Activated gamma-delta T cell (primary cell): Measurements from ENCODE around the gene IDI2.

ENCODE experiments used
- DNase-seq: peaks from one replicate; lab custom pipeline; 2025; lab: John Stamatoyannopoulos, UW

Gene IDI2

DNA sequence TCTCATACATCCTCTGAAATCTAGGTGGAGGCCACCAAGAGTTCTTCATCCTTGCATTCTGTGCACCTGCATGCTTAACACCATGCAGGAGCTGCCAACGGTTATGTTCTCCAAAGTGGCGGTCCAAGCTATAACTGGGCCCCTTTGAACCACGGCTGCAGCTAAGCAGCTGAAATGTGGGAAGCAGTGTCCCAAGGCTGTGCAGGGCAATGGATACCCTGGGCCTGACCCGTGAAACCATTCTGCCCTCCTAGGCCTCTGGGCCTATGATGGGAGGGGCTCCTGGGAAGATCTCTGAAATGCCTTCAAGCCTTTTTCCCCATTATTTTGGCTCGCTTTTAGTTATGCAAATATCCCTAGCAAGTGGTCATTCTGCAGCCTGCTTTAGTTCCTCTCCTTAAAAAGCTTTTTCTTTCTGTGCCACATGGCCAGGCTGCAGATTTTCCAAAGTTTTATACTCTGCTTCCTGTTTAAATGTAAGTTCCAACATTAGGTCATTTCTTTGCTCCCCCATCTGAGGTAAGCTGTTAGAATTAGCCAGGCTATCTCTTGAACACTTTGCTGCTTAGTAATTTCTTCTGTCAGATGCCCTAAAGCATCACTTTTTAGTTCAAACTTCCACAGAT, 45.1 kb downstream of the IDI2 start:
- no peak for DNase-seq

- DNase-seq = no peak
These were observed 46.7 kb downstream of the IDI2 start for GRCh38 chr10:978826-979421.

- DNase-seq = no peak
These were observed 49.3 kb downstream of the IDI2 start for GRCh38 chr10:976316-976715.

DNA sequence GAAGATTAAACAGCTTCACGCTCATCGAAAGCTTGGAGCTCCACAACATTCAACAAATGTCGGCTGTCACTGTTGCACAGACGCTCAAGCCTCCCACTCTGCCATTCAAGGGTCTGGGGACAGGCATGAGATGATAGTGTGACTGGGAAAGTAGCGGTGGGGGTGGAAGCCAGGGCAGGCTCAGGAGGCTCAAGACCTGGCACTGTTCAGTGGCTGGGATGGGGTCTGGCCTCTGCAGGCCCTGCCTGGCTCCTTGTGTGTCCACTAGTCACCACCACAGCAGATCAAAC, 50.9 kb downstream of the IDI2 start:
- DNase-seq = no peak

DNA sequence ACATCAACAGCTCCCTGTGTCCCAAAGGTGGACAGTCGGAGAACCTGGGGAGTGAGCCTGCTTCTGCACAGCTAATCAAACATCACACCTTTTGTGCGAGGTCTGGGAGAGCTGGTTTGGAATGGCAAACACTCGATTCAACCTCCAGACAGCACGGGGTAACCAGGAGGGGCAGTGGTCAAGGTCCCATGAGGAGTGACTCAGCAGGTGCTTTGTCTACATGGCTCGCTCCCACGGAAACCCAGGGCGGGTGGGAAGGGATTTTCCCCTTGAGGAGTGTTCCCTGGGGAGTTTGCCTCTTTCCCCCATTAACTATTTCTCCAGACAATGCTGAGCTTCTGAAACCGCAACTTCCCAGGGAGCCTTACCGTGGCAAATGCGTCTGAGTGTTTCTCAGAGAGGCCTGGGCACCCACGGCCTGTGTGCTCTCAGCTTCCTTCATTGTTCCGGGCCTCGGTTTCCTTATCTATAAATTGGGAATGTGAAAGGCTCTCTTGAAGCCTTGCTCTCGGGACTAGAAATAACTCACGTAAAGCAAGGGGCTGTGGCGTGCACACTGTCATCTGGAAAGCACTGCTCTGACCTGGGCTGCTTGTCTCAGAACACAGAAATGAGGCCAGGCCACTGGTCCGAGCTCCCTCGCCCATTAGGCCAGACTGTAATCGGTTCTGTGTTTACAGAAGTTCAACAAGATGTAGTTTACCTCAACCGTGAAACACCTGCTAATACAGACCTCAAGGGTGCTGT, 51.4 kb downstream of the IDI2 start:
- DNase-seq = no peak

DNA sequence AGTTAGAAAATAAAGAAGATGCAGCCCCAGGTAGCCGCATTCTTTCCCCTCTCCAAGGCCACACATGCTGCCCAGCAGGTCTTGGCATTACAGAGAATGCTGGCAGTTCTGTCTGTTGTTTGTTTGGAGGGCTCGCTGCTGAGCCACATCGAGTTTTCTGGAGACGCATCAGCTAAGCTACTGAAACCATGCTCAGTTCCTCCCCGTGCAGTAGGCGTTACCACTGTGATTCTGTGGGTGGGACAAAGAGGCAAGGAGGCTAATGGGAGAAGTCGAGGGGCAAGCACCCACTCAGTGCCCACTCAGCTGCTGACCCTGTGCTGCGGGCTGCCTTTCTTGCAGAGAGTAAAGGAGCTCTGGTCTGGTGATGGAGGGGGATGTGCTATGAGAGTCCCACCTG, 52.9 kb downstream of the IDI2 start:
- no peak for DNase-seq

DNA sequence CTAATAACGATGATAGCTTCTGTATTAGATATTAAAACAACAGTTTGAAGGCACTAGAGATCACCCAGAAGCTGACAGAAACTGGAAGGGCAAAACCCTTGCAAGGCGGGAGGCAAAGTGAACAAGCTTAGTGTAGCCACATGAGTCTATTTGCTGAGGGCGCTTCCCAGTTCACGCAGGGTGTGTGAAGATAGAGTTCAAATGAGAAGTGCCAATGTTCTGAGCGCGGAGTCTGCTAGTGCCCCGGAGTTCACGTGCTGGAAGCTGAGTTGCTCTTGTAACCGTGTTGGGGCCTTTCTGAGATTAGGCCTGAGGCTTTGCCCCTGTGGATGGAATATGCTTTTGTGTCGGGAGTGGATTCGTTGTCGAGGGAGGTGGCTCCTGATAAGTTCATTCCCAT, 54.0 kb downstream of the IDI2 start:
- no peak for DNase-seq

DNA sequence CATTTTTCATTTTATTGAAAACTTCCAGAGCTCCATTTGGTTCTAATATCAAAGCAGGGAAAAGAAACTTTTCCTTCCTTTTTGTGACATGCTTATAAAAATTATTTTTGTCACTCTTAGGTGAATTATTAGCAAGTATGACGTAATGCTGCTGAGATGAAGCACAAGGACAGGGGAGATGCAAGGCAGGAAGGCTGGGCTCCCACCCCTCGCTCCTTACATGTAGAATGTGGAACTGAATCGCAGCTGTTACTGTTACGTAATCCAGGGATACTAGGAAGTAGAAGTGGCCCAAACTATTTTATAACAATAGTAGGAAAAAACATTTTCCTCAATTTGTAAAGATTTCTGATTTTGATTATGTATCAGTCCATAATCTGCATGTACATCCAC, 54.5 kb downstream of the IDI2 start:
- no peak for DNase-seq

DNA sequence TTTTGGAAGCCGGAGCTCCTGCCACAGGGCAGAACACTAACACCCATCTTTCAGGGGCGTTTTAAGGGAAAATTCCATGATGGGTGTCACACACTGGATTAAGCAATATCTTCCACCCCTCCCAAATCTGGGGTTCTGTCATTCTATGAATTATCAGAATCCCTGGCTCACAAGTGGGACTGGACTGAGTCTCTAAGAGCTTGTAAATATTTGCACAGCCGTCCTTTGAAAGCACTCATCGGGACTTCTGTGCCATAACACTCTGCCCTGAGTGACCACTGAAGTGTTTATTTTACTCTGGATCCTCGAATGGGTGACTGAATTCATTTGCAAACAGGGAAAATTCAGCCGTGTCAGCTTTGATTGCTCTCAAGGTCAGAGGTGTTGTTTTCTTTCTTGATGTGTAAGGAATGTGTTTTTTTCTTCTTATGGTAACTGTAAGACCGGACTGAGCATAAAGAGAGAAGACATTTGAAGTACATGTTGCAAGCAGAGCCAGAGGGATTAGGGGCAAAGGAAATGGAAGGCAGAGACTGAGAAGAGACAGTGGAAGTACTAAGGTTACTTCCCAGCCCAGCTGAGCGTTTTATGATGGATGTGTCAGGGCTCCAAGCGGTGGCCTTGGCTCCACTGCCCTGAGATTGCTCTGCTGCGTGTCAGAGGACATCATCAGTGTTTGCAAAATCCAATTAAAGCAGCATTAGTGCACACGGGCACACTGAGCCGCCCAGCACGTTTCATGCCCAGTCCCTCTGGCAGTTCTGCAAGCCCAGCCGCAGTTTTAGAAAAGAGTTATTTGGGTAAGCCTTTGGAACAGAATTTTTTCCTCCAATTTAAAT, 55.1 kb downstream of the IDI2 start:
- DNase-seq = no peak

GRCh38 chr10:969473-970150, 56.0 kb downstream of the IDI2 start:
- DNase-seq = no peak
